Measurements from ENCODE around the gene ABCD2. TPM values are rescaled to one million over a fixed set of nuclear protein-coding genes. Genes with fewer than 3 reads are reported as not detected.
"Not testable (repeated sequence)": the region's sequence is repeated elsewhere in the genome, so short reads cannot be mapped to it uniquely, and the experiment has no call there.

Gene ABCD2
- total RNA-seq, 4 donors from 2014 or later = 0.33 to 0.81 (median 0.63) TPM

DNA sequence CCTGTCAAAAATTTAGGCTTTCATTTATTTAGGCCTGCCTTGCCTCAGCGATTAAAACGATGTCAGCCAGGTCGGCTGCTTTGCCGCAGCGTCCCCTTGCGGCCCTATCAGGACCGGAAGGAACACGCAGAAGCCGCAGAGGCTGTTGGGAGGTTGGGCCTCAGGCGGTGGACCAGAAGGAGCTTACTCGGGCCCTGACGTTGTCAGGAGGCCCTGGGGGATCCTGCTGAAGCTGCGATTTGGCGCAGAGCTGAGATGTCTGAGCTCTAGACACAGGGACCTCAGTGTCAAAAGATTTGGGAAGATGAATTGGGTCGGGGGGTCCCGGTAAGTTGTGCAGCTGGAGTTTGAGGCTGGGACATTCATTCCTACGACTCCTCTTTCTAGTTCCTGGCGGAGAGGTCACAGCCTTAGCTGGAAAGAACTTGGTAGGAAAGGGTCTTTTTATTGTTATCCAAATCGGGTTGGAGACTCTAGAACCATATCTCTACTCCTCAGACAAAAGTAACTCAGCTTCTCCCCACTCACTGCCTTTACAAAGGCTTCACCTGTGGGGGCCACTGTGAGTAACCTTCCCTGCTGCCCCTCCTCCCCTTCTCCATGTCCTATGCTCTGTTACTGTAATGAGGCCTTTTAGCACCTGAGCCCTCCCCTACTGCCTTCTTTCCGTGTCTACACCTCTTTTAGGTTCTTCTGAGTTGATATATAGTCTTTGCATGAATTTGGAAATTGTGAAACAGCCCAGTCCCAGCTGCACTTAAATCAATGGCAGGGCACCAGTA is 6.6 kb upstream of the ABCD2 start:
- no peaks in the 10 kb centered on the region for H3K27me3 ChIP-seq
- intact Hi-C loops (cut with DNase I) = no loop called here
- DNase-seq = no peak
- WGBS, 2 donors = 87 to 91% methylated on average over 20 of the region's 20 CpGs
- H3K9me3 ChIP-seq = no peaks in the 10 kb centered on the region
- no peak overlapping the region for H3K4me3 ChIP-seq (replicated peaks in 1 of 3)
- H3K4me1 ChIP-seq = no peaks in the 10 kb centered on the region
- H3K36me3 ChIP-seq = no peaks in the 10 kb centered on the region
- H3K27ac ChIP-seq = no peak overlapping the region
- TF ChIP-seq, protein P1, sequence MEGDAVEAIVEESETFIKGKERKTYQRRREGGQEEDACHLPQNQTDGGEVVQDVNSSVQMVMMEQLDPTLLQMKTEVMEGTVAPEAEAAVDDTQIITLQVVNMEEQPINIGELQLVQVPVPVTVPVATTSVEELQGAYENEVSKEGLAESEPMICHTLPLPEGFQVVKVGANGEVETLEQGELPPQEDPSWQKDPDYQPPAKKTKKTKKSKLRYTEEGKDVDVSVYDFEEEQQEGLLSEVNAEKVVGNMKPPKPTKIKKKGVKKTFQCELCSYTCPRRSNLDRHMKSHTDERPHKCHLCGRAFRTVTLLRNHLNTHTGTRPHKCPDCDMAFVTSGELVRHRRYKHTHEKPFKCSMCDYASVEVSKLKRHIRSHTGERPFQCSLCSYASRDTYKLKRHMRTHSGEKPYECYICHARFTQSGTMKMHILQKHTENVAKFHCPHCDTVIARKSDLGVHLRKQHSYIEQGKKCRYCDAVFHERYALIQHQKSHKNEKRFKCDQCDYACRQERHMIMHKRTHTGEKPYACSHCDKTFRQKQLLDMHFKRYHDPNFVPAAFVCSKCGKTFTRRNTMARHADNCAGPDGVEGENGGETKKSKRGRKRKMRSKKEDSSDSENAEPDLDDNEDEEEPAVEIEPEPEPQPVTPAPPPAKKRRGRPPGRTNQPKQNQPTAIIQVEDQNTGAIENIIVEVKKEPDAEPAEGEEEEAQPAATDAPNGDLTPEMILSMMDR (IDR thresholded peaks at IDR 0.05) = no peak
- TF ChIP-seq POLR2A (IDR thresholded peaks at IDR 0.05) = no peak

DNA sequence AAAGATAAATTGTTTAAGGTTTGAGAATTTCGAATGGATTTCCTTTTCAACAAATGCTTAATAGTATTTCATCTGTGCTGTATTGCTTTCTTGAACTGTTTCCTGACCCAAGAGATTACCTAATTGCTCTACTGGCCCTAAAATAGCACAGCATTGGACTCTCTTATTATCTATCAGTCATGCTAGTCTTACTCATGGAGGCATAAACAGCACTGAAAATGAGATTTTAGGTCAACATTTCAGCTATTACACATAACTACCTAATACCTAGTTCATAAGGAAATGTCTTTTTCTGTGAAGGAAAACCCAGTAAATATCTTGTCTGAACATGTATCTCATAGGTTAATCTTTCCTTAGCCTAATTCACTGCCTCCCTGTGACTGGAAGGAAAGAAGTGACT is 4.3 kb upstream of the ABCD2 start:
- no peak overlapping the region for H3K4me3 ChIP-seq (replicated peaks in 1 of 3)
- intact Hi-C loops (cut with DNase I) = no loop called here
- peaks cover 3 to 4% of the 10 kb centered on the region in 2 donors for H3K4me1 ChIP-seq
- 64 to 84% methylated on average over 1 of the region's 1 CpG for WGBS, 2 donors
- no peak for TF ChIP-seq POLR2A (IDR thresholded peaks at IDR 0.05)
- TF ChIP-seq, protein P1 (IDR thresholded peaks at IDR 0.05) = no peak
- H3K27ac ChIP-seq = no peak overlapping the region
- no peak for DNase-seq
- no peaks in the 10 kb centered on the region for H3K36me3 ChIP-seq
- no peaks in the 10 kb centered on the region for H3K9me3 ChIP-seq
- no peaks in the 10 kb centered on the region for H3K27me3 ChIP-seq

DNA sequence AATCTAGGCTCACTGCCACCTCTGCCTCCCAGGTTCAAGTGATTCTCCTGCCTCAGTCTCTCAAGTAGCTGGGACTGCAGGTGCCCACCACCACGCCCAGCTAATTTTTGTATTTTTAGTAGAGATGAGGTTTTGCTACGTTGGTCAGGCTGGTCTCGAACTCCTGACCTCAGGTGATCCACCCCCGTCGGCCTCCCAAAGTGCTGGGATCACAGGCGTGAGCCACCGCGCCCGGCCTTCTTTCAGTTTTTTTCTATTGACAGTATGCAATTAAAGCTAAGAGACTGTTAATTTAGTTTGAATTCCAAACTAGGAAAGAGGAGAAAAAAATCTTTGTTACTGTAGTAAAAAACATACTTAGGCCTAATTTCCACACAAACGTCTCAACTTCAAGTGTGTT is 3.6 kb upstream of the ABCD2 start:
- H3K9me3 ChIP-seq; H3K4me3 ChIP-seq (replicated peaks in 1 of 3); intact Hi-C loops (cut with DNase I); H3K36me3 ChIP-seq; DNase-seq; H3K27ac ChIP-seq; H3K27me3 ChIP-seq; H3K4me1 ChIP-seq: not testable (repeated sequence)
- 92 to 94% methylated on average over 10 of the region's 10 CpGs for WGBS, 2 donors

DNA sequence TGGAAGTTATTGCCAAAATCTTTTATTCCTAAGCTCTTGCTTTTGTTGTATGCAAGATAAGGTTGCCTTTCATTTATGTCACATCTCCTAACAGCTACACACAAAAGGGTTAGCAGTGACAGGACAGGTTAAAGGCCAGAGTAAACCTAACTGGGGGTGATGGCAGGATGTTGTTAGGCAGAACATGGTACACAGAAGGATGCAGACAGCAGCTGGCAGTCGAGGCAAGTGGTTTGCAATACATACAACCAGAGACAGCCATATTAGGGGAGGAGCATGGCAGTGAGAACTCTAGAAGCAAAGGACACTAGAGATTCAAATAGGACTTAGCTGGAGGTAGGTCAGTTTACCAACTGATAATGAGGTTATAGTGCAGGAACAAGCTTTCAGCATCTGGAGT is 2.7 kb upstream of the ABCD2 start:
- H3K36me3 ChIP-seq = no peaks in the 10 kb centered on the region
- intact Hi-C loops (cut with DNase I) = no loop called here
- H3K4me3 ChIP-seq (replicated peaks in 1 of 3) = no peak overlapping the region
- H3K4me1 ChIP-seq = peaks cover 3 to 4% of the 10 kb centered on the region in 2 donors
- no peak for DNase-seq
- H3K27me3 ChIP-seq = no peaks in the 10 kb centered on the region
- no peak for TF ChIP-seq POLR2A (IDR thresholded peaks at IDR 0.05)
- TF ChIP-seq, protein P1 (IDR thresholded peaks at IDR 0.05) = no peak
- no peaks in the 10 kb centered on the region for H3K9me3 ChIP-seq
- no peak overlapping the region for H3K27ac ChIP-seq
- 59 to 70% methylated on average over 1 of the region's 1 CpG for WGBS, 2 donors

DNA sequence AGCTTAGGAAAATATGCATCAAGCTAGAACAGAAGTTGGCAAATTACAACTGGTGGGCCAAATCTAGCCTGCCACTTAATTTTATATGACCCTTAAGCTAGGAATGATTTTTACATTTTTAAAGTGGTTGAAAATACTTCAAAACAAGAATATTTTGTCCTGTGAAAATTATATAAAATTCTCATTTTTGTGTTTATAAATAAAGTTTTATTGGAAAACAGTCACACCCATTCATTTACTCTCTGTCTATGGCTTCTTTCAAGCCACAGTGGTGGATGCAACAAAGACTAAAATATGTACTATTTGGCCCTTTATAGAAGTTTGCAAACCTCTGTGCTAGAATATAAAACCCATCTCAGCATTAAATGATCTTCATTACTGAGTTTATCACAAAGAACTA is 2.1 kb upstream of the ABCD2 start:
- Histone ChIP-seq H3K27me3 (no peaks in the 10 kb centered on the region), H3K36me3 (no peaks in the 10 kb centered on the region), H3K4me1 (peaks cover 3 to 4% of the 10 kb centered on the region in 2 donors), H3K9me3 (no peaks in the 10 kb centered on the region), H3K4me3 (replicated peaks in 1 of 3) (no peak overlapping the region), H3K27ac (no peak overlapping the region)
- TF ChIP-seq, protein P1 (IDR thresholded peaks at IDR 0.05) = no peak
- no peak for TF ChIP-seq POLR2A (IDR thresholded peaks at IDR 0.05)
- DNase-seq = no peak
- intact Hi-C loops (cut with DNase I) = no loop called here

All from thyroid gland (tissue), 4 donors.